ENCODE results near the gene KCNMA1.

- no peak for TF ChIP-seq CTCF (IDR thresholded peaks at IDR 0.05)
- TF ChIP-seq POLR2A (IDR thresholded peaks at IDR 0.05): no peak
- TF ChIP-seq EP300 (IDR thresholded peaks at IDR 0.05): no peak
- no peak for TF ChIP-seq POLR2AphosphoS5 (IDR thresholded peaks at IDR 0.05)
Measured at GRCh38 chr10:77666821-77667220, 29.2 kb upstream of the KCNMA1 start.
